GM19324 (cell line): ENCODE measurements around the gene GOLGA6L1.
"Not testable (repeated sequence)": the region's sequence is repeated elsewhere in the genome, so short reads cannot be mapped to it uniquely, and the experiment has no call there.

Experiments used
- ATAC-seq: cut with Tn5 transposase; IDR thresholded peaks from one replicate; pipeline ENCODE4 v1.9.1; 2021; ENCODE audit warnings: mild to moderate bottlenecking, moderate library complexity; ENCODE audit not compliant: unreplicated experiment, low FRiP score

The GOLGA6L1 gene, protein sequence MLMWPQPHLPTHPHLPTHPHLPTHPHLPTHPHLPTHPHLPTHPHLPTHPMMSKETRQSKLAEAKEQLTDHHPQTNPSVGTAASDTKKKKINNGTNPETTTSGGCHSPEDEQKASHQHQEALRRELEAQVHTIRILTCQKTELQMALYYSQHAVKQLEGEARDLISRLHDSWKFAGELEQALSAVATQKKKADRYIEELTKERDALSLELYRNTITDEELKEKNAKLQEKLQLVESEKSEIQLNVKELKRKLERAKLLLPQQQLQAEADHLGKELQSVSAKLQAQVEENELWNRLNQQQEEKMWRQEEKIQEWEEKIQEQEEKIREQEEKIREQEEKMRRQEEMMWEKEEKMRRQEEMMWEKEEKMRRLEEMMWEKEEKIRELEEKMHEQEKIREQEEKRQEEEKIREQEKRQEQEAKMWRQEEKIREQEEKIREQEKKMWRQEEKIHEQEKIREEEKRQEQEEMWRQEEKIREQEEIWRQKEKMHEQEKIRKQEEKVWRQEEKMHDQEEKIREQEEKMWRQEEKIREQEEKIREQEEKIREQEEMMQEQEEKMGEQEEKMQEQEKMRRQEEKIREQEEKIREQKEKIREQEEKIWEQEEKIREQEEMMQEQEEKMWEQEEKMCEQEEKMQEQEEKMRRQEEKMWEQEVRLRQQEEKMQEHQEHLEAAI

GRCh38 chr15:23136722-23137121, at the start of gene GOLGA6L1:
GOLGA6L1 (minus strand) TSS chr15:23136822; CDS start chr15:23136731, 91 bp downstream.
- not testable (repeated sequence) for ATAC-seq

- not testable (repeated sequence) for ATAC-seq
These were observed 44.6 kb upstream of the GOLGA6L1 start for GRCh38 chr15:23181201-23181600.

GRCh38 chr15:23180547-23180927, 43.9 kb upstream of the GOLGA6L1 start:
- not testable (repeated sequence) for ATAC-seq

- ATAC-seq, result not testable (repeated sequence)
These were observed 43.3 kb upstream of the GOLGA6L1 start for GRCh38 chr15:23179768-23180546.

- not testable (repeated sequence) for ATAC-seq
These were observed 40.1 kb upstream of the GOLGA6L1 start for GRCh38 chr15:23176683-23177082.

GRCh38 chr15:23175606-23176005, 39.0 kb upstream of the GOLGA6L1 start:
- not testable (repeated sequence) for ATAC-seq

DNA sequence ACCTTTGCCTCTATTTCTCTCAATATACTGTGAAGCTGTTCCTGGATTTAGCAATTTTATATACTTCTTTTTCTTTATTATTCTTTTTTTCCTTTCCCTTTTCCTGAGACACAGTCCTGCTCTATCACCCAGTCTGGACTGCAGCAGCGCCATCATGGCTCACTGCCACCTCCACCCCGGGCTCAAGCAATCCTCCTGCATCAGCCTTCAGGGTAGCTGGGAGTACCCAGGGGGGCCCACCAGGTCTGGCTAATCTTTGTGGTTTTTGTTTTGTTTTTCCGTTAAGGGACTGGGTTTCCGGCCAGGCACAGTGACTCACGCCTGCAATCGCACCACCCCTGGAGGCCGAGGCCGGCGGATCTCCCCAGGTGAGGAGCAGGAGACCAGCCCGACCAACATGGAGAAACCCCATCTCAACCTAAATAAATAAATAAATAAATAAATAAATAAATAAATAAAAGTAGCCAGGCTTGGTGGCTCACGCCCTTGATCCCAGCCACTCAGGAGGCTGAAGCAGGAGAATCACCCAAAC, 38.1 kb upstream of the GOLGA6L1 start:
- ATAC-seq, result not testable (repeated sequence)

DNA sequence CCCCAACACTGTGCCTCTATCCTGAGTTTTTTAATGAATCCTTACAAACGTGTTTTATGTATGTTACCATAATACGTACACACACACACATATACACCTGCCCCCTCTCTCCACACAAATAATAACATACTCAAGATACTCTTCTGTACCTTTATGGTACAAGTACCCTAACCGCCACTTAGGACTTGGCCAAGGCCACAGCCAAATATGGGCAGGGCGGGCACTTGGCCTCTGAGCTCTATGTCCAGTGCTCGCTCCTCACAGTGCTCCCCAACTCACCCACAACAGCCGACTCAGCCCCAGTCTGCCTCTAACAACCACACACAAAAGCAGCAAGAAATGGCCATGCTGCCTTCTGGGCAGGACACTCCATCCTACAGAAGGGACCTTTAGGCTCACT, 3.8 kb downstream of the GOLGA6L1 start:
- ATAC-seq, result not testable (repeated sequence)

GRCh38 chr15:23118208-23118607, 18.4 kb downstream of the GOLGA6L1 start:
- no peak for ATAC-seq

GRCh38 chr15:23095796-23096195, 40.8 kb downstream of the GOLGA6L1 start:
- no peak for ATAC-seq

GRCh38 chr15:23083115-23083514, 53.5 kb downstream of the GOLGA6L1 start:
- ATAC-seq, result no peak

DNA sequence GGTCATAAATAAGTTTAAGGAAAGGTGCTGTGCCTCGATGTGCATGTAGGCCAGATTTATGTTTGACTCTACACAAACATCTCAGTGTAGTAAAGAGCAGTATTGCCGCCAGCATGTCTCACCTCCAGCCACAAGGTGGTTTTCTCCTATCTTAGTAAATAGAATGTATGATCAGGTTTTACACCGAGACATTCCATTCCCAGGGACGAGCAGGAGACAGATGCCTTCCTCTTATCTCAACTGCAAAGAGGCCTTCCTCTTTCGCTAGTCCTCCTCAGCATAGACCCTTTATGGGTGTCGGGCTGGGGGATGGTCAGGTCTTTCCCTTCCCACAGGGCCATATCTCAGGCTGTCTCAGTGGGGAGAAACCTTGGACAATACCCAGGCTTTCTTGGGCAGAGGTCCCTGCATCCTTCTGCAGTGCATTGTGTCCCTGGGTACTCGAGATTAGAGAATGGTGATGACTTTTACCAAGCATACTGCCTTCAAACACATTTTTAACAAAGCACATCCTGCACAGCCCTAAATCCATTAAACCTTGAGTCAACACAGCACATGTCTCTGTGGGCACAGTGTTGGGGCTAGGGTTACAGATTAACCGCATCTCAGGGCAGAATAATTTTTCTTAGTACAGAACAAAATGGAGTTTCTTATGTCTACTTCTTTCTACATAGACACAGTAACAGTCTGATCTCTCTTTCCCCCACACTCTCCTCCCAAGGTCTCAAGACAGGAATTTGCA, 54.5 kb downstream of the GOLGA6L1 start:
- not testable (repeated sequence) for ATAC-seq

GRCh38 chr15:23081271-23081670, 55.4 kb downstream of the GOLGA6L1 start:
- no peak for ATAC-seq

GRCh38 chr15:23079766-23080165, 56.9 kb downstream of the GOLGA6L1 start:
- ATAC-seq, result no peak
